ENCODE results near the gene ELF4. TPM values are rescaled to one million over a fixed set of nuclear protein-coding genes. Genes with fewer than 3 reads are reported as not detected.

Gene ELF4
- total and polyA plus RNA-seq, 10 of the 15 experiments (the other 5 are each of a cell fraction or from before 2014, with no cell fraction given), result 4.0 to 36.7 (median 22.6) TPM

GRCh38 chrX:130098210-130098552 lies 12.1 kb downstream of the ELF4 start:
- Histone ChIP-seq H3K27me3 (replicated peaks in 1 of 2; ENCODE audit: control insufficient read depth in 2 of 2, insufficient read depth in 2 of 2, low read length in 1 of 2) (no peaks in the 10 kb centered on the region), H4K20me1 (ENCODE audit: control insufficient read depth, insufficient read depth) (no peaks in the 10 kb centered on the region; the same call in 1 of the 2 replicates), H3K9ac (ENCODE audit: control insufficient read depth, insufficient read depth, low read length) (no peak overlapping the region), H3K27ac (ENCODE audit: control insufficient read depth, insufficient read depth) (no peak overlapping the region), H2AFZ (ENCODE audit: control insufficient read depth, low read depth, low read length) (no peak overlapping the region), H3K36me3 (ENCODE audit: control insufficient read depth in 2 of 2, insufficient read depth in 2 of 2, low read length in 1 of 2) (peaks cover 0 to 3% of the 10 kb centered on the region in 2 experiments; a peak in 1 of 4 replicates), H3K9me3 (replicated peaks; ENCODE audit: control insufficient read depth, insufficient read depth, low read length) (no peaks in the 10 kb centered on the region), H3K79me2 (ENCODE audit: control insufficient read depth, insufficient read depth, low read length) (peaks cover 41% of the 10 kb centered on the region), H3K4me1 (ENCODE audit: control insufficient read depth, insufficient read depth, low read length) (peaks cover 4% of the 10 kb centered on the region), H3K4me3 (no peak overlapping the region), H3K4me2 (ENCODE audit: control insufficient read depth, insufficient read depth) (no peak overlapping the region)
- ChIA-PET SMC1A (ENCODE audit: uncharacterized antibody, unreplicated experiment) (no interaction called here), RAD21 (ENCODE audit: unreplicated experiment) (no interaction called here), POLR2A (interaction anchor here (0.8 kb wide), 1 partner anchor 17 kb away, joined by 3 read pairs; no protein-coding TSS in a partner anchor), CTCF (interaction anchor here (1.1 kb wide), 1 partner anchor 19 kb away, joined by 3 read pairs; no protein-coding TSS in a partner anchor)
- ATAC-seq, result no peak
- intact Hi-C loops (cut with micrococcal nuclease; ENCODE audit: unreplicated experiment), result no loop called here
- TF ChIP-seq EED (IDR thresholded peaks at IDR 0.05; ENCODE audit: low read depth) (no peak), MLLT1 (IDR thresholded peaks at IDR 0.05) (no peak), RAD21 (IDR thresholded peaks at IDR 0.05; ENCODE audit: insufficient read depth, low read depth, low read length) (no peak), REST (IDR thresholded peaks at IDR 0.05; ENCODE audit: low read depth, low read length) (no peak), MYB (IDR thresholded peaks at IDR 0.05; ENCODE audit: borderline replicate concordance, low read depth, low read length) (no peak), NFXL1 (IDR thresholded peaks at IDR 0.05; ENCODE audit: borderline replicate concordance) (no peak), TARDBP (IDR thresholded peaks at IDR 0.05; ENCODE audit: borderline replicate concordance) (no peak), ZNF24 (IDR thresholded peaks at IDR 0.05) (no peak), ZNF384 (IDR thresholded peaks at IDR 0.05; ENCODE audit: borderline replicate concordance, low read depth, low read length) (no peak), IRF3 (IDR thresholded peaks at IDR 0.05) (no peak)
- BruUV-seq (replicated peaks), result no TSS peak
- in situ Hi-C loops (cut with MboI), result no loop called here
- DNase-seq (ENCODE audit: low read depth, low spot score), result no peak
- FAIRE-seq, result no peak
- WGBS (ENCODE audit: insufficient coverage, insufficient replicate concordance, low lambda C conversion rate, missing lambda C conversion rate), result 45% methylated on average over 5 of the region's 5 CpGs

All from GM12878 (cell line).